SU-DHL-6 (cell line): Measurements from ENCODE around the gene ZNF343.

Source experiments
- EZH2phosphoT487 ChIP-seq: fragments of 200-600 bp; sonication (generic), shearing (Covaris generic); conservative IDR thresholded peaks from 2 replicates; pipeline ENCODE4 v1.6.1; 2018; ENCODE audit warnings: mild to moderate bottlenecking, antibody characterized with exemption, low read length, moderate library complexity, mixed read lengths
- TF ChIP-seq, protein P1 (sequence below): fragments of 200-600 bp; sonication (generic); IDR thresholded peaks from one replicate; pipeline ENCODE4 v1.5.1; 2017; ENCODE audit warnings: antibody characterized with exemption, mild to moderate bottlenecking, low read length, moderate library complexity; ENCODE audit not compliant: insufficient read depth, poor library complexity, severe bottlenecking

DNA sequence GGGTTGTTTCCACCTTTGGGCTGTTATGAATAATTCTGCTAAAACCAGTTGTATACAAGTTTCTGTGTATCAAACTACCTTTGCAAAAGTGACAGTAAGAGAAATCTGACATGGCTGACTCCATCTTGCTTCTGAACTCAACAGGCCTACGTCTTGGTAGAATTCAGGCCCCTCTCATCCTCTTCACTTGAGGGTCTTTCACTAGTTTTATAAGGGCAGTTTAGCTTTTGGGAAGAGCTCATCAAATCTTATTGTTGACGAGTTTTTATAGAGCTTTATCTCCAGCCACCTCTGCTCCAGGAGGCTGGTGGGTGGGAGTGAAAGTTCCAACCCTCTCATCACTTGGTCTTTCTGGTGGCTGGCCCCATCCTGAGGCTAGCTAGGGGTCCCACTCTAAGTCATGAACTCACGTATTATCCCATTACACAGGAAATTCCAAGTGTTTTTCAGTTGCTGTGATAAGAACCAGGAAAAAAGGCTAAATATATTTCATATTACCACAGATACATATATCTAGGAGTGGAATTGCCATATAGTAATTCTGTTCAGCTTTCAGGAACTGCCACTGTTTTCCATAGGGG lies 49.7 kb downstream of the ZNF343 start:
- TF ChIP-seq, protein P1, sequence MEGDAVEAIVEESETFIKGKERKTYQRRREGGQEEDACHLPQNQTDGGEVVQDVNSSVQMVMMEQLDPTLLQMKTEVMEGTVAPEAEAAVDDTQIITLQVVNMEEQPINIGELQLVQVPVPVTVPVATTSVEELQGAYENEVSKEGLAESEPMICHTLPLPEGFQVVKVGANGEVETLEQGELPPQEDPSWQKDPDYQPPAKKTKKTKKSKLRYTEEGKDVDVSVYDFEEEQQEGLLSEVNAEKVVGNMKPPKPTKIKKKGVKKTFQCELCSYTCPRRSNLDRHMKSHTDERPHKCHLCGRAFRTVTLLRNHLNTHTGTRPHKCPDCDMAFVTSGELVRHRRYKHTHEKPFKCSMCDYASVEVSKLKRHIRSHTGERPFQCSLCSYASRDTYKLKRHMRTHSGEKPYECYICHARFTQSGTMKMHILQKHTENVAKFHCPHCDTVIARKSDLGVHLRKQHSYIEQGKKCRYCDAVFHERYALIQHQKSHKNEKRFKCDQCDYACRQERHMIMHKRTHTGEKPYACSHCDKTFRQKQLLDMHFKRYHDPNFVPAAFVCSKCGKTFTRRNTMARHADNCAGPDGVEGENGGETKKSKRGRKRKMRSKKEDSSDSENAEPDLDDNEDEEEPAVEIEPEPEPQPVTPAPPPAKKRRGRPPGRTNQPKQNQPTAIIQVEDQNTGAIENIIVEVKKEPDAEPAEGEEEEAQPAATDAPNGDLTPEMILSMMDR = no peak
- no peak for TF ChIP-seq EZH2phosphoT487
